Neural progenitor cell (in vitro differentiated cells): ENCODE results near the gene MAGI2. TPM values are rescaled to one million over a fixed set of nuclear protein-coding genes. Genes with fewer than 3 reads are reported as not detected.

Source experiments
- DNase-seq: peaks from one replicate; pipeline ENCODE4 v3.0.0-alpha.2; 2016; ENCODE audit warnings: low spot score
- H2AFZ ChIP-seq: fragments of 200-600 bp; sonication (generic); replicated peaks from 2 replicates; pipeline ENCODE4 v1.6.1; 2016; ENCODE audit warnings: antibody characterized with exemption
- H3F3A ChIP-seq: fragments of 200-600 bp; sonication (generic); 2 replicates; pipeline ENCODE4 v1.6.1; 2016; ENCODE audit warnings: antibody characterized with exemption, low read depth
- H3K27ac ChIP-seq: fragments of 200-600 bp; sonication (generic); 2 replicates; pipeline ENCODE4 v1.5.1; 2016; ENCODE audit warnings: mild to moderate bottlenecking
- H3K27me3 ChIP-seq: fragments of 200-600 bp; sonication (generic); 2 replicates; pipeline ENCODE4 v1.6.1; 2016; ENCODE audit warnings: mild to moderate bottlenecking, moderate library complexity
- H3K36me3 ChIP-seq: fragments of 200-600 bp; sonication (generic); 2 replicates; pipeline ENCODE4 v1.5.1; 2016
- H3K4me1 ChIP-seq: fragments of 200-600 bp; sonication (generic); 2 replicates; pipeline ENCODE4 v1.6.1; 2016; ENCODE audit warnings: mixed run types
- H3K4me2 ChIP-seq: fragments of 200-600 bp; sonication (generic); 2 replicates; pipeline ENCODE4 v1.6.1; 2016
- H3K4me3 ChIP-seq: fragments of 200-600 bp; sonication (generic); 2 replicates; pipeline ENCODE4 v1.5.1; 2016
- H3K79me2 ChIP-seq: fragments of 200-600 bp; sonication (generic); 2 replicates; pipeline ENCODE4 v1.6.1; 2016; ENCODE audit warnings: low read depth
- H3K9ac ChIP-seq: fragments of 200-600 bp; sonication (generic); 2 replicates; pipeline ENCODE4 v1.6.1; 2016
- H3K9me3 ChIP-seq: fragments of 200-600 bp; sonication (generic); 2 replicates; pipeline ENCODE4 v1.5.1; 2016; ENCODE audit warnings: low read depth
- H4K20me1 ChIP-seq: fragments of 200-600 bp; sonication (generic); 2 replicates; pipeline ENCODE4 v1.6.1; 2016; ENCODE audit warnings: low read depth
- H3K27ac Mint-ChIP-seq: 3 replicates; pipeline ENCODE4 v1.8.0; 2021; ENCODE audit warnings: mixed read lengths
- H3K27me3 Mint-ChIP-seq: 2 replicates; pipeline ENCODE4 v1.8.0; 2022; ENCODE audit warnings: low read depth, mild to moderate bottlenecking, inconsistent platforms, moderate library complexity, mixed read lengths; ENCODE audit not compliant: insufficient read depth
- H3K36me3 Mint-ChIP-seq: 3 replicates; pipeline ENCODE4 v1.8.0; 2021; ENCODE audit warnings: mixed read lengths
- H3K4me1 Mint-ChIP-seq: 3 replicates; pipeline ENCODE4 v1.8.0; 2021; ENCODE audit warnings: mixed read lengths
- H3K4me3 Mint-ChIP-seq: 3 replicates; pipeline ENCODE4 v1.8.0; 2021; ENCODE audit warnings: mild to moderate bottlenecking, moderate library complexity, mixed read lengths
- H3K9me3 Mint-ChIP-seq: 3 replicates; pipeline ENCODE4 v1.8.0; 2020; ENCODE audit warnings: mixed read lengths
- EZH2 ChIP-seq: fragments of 200-600 bp; sonication (generic); IDR thresholded peaks from 2 replicates; pipeline ENCODE4 v1.6.1; 2017; ENCODE audit warnings: antibody characterized with exemption, mild to moderate bottlenecking, moderate library complexity
- EZH2phosphoT487 ChIP-seq: fragments of 200-600 bp; sonication (generic); IDR thresholded peaks from 2 replicates; pipeline ENCODE4 v1.6.1; 2017; ENCODE audit warnings: antibody characterized with exemption
- total RNA-seq: library from RNA; depleted of rRNA; stranded (reverse); fragments of >200 nt; gene quantifications from 2 replicates; pipeline ENCODE4 v1.2.3, GENCODE V29; 2015; ENCODE audit warnings: low replicate concordance
- TF ChIP-seq, protein P1 (sequence below): fragments of 200-600 bp; sonication (generic); IDR thresholded peaks from 2 replicates; pipeline ENCODE4 v1.5.1; 2017; ENCODE audit warnings: antibody characterized with exemption, mild to moderate bottlenecking

Gene MAGI2
- total RNA-seq, 1 donor from 2014 or later = 5.8 TPM

DNA sequence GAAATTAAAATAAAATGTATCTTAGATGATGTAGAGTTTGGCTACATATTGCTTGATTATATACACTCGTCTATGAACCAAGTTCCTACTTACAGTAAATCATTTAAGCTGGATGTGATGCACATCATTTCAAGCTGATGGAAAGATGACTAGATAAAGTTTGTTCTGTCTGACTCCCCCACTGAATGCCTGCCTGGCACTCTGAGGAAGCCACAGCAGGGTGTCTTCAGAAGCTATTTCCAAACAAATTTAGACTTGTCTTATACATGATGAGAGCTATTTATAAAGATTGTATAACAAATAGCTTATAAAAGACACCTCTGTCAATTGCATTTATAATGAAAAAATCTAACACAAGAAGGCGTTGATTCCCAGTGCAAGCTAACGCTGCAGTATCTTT is 741.4 kb downstream of the MAGI2 start:
- H3K79me2 ChIP-seq = no peaks in the 10 kb centered on the region
- Mint-ChIP-seq H3K4me3 (no peak overlapping the region), H3K4me1 (peaks cover 49% of the 10 kb centered on the region), H3K36me3 (no peaks in the 10 kb centered on the region), H3K9me3 (no peaks in the 10 kb centered on the region), H3K27me3 (no peaks in the 10 kb centered on the region), H3K27ac (peak overlapping the region; percentile 65)
- no peak for DNase-seq
- no peaks in the 10 kb centered on the region for H3K9me3 ChIP-seq
- H3K36me3 ChIP-seq = no peaks in the 10 kb centered on the region
- no peaks in the 10 kb centered on the region for H4K20me1 ChIP-seq
- TF ChIP-seq EZH2 (no peak), EZH2phosphoT487 (no peak)
- TF ChIP-seq, protein P1, sequence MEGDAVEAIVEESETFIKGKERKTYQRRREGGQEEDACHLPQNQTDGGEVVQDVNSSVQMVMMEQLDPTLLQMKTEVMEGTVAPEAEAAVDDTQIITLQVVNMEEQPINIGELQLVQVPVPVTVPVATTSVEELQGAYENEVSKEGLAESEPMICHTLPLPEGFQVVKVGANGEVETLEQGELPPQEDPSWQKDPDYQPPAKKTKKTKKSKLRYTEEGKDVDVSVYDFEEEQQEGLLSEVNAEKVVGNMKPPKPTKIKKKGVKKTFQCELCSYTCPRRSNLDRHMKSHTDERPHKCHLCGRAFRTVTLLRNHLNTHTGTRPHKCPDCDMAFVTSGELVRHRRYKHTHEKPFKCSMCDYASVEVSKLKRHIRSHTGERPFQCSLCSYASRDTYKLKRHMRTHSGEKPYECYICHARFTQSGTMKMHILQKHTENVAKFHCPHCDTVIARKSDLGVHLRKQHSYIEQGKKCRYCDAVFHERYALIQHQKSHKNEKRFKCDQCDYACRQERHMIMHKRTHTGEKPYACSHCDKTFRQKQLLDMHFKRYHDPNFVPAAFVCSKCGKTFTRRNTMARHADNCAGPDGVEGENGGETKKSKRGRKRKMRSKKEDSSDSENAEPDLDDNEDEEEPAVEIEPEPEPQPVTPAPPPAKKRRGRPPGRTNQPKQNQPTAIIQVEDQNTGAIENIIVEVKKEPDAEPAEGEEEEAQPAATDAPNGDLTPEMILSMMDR = no peak
- peaks cover 6% of the 10 kb centered on the region for H3K4me1 ChIP-seq
- H3K27me3 ChIP-seq = no peaks in the 10 kb centered on the region
- H3F3A ChIP-seq = no peaks in the 10 kb centered on the region
- no peak overlapping the region for H3K27ac ChIP-seq
- H3K4me3 ChIP-seq = no peak overlapping the region
- H3K4me2 ChIP-seq = no peak overlapping the region
- no peak overlapping the region for H2AFZ ChIP-seq
- no peak overlapping the region for H3K9ac ChIP-seq

DNA sequence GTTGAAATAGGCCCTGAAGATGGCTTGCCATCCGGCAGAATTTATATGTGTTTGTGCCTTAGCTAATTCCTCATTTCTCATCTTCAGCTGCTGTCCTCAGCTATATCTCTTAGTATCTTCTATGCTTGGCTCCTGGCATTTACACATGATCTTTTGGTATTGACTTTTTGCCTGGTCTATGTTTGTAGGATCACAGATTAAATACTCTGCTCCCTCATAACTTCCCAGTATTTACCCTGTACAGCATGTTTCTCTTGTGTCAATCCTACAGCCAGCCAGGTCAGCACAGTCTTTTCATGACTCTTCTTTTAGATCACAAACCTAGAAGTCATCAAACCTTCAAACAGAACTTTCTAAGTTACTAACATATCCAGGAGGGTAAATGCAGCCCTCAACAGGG is 743.8 kb downstream of the MAGI2 start:
- H3K4me2 ChIP-seq = no peak overlapping the region
- H3K79me2 ChIP-seq = no peaks in the 10 kb centered on the region
- Mint-ChIP-seq H3K27ac (no peak overlapping the region), H3K9me3 (peaks cover 3% of the 10 kb centered on the region), H3K36me3 (no peaks in the 10 kb centered on the region), H3K4me3 (no peak overlapping the region), H3K4me1 (peaks cover 38% of the 10 kb centered on the region), H3K27me3 (no peaks in the 10 kb centered on the region)
- no peak for DNase-seq
- no peaks in the 10 kb centered on the region for H3K9me3 ChIP-seq
- H3K9ac ChIP-seq = no peak overlapping the region
- H4K20me1 ChIP-seq = no peaks in the 10 kb centered on the region
- H3F3A ChIP-seq = no peaks in the 10 kb centered on the region
- peaks cover 6% of the 10 kb centered on the region for H3K4me1 ChIP-seq
- H3K4me3 ChIP-seq = no peak overlapping the region
- TF ChIP-seq, protein P1 = no peak
- TF ChIP-seq EZH2phosphoT487 (no peak), EZH2 (no peak)
- H3K36me3 ChIP-seq = no peaks in the 10 kb centered on the region
- no peaks in the 10 kb centered on the region for H3K27me3 ChIP-seq
- no peak overlapping the region for H3K27ac ChIP-seq
- H2AFZ ChIP-seq = no peak overlapping the region

DNA sequence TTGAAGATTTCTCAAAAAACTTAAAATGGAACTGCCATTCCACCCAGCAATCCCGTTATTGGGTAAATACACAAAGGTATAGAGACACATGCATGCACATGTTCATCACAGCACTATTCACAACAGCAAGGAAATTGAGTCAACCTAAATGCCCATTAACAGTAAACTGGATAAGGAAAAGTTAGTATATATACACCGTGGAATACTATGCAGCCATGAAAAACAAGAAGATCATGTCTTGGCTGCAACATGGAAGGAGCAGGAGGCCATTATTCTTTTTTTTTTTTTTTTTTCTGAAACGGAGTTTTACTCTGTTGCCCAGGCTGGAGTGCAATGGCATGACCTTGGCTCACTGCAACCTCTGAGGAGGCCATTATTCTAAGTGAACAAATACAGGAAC is 749.0 kb downstream of the MAGI2 start:
- peaks cover 3% of the 10 kb centered on the region for H3K9me3 Mint-ChIP-seq
- no peaks in the 10 kb centered on the region for H3K79me2 ChIP-seq
- H3K27ac ChIP-seq = no peak overlapping the region
- H3K4me1 ChIP-seq = no peaks in the 10 kb centered on the region
- no peak for DNase-seq
- H3K4me3 ChIP-seq = no peak overlapping the region
- no peaks in the 10 kb centered on the region for H3K36me3 ChIP-seq
- H3K9ac ChIP-seq = no peak overlapping the region
- TF ChIP-seq EZH2 = no peak
- TF ChIP-seq, protein P1 = no peak
- TF ChIP-seq EZH2phosphoT487 = no peak
- no peak overlapping the region for H3K4me3 Mint-ChIP-seq
- H2AFZ ChIP-seq = no peak overlapping the region
- no peaks in the 10 kb centered on the region for H3K27me3 Mint-ChIP-seq
- no peaks in the 10 kb centered on the region for H4K20me1 ChIP-seq
- H3K36me3 Mint-ChIP-seq = no peaks in the 10 kb centered on the region
- H3K9me3 ChIP-seq = no peaks in the 10 kb centered on the region
- H3K27ac Mint-ChIP-seq = no peak overlapping the region
- no peaks in the 10 kb centered on the region for H3K4me1 Mint-ChIP-seq
- no peaks in the 10 kb centered on the region for H3F3A ChIP-seq
- H3K27me3 ChIP-seq = no peaks in the 10 kb centered on the region
- no peak overlapping the region for H3K4me2 ChIP-seq

DNA sequence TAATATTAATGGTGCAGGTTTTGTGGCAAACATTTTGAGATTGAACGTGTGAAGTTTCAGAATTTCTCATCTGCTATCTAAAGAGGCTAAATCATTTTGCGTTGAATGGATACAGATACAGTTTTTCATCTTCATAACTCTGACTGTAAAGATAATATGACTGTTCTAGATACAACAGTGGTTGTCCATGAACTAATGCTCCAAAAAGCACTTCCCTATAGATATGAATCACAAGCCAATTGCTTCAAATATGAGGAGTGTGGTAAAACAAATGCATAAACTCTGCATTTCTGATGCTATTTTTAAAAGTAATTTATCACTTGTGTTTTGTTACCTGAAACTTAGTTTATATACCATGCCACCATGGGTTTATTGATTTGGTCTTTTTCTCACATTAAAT is 750.1 kb downstream of the MAGI2 start:
- no peaks in the 10 kb centered on the region for H3K27me3 ChIP-seq
- DNase-seq = no peak
- Mint-ChIP-seq H3K36me3 (no peaks in the 10 kb centered on the region), H3K4me1 (peaks cover 2% of the 10 kb centered on the region), H3K27me3 (no peaks in the 10 kb centered on the region), H3K9me3 (peaks cover 3% of the 10 kb centered on the region), H3K27ac (no peak overlapping the region), H3K4me3 (no peak overlapping the region)
- H3F3A ChIP-seq = no peaks in the 10 kb centered on the region
- H3K27ac ChIP-seq = no peak overlapping the region
- no peak for TF ChIP-seq EZH2
- no peak for TF ChIP-seq EZH2phosphoT487
- TF ChIP-seq, protein P1 = no peak
- no peaks in the 10 kb centered on the region for H3K79me2 ChIP-seq
- no peak overlapping the region for H3K4me3 ChIP-seq
- no peaks in the 10 kb centered on the region for H4K20me1 ChIP-seq
- no peaks in the 10 kb centered on the region for H3K36me3 ChIP-seq
- no peaks in the 10 kb centered on the region for H3K9me3 ChIP-seq
- H3K4me2 ChIP-seq = no peak overlapping the region
- H2AFZ ChIP-seq = no peak overlapping the region
- H3K4me1 ChIP-seq = no peaks in the 10 kb centered on the region
- H3K9ac ChIP-seq = no peak overlapping the region
